ENCODE measurements around the gene YWHAG.

- TF ChIP-seq CTCF (IDR thresholded peaks at IDR 0.05) (no peak), POLR2AphosphoS5 (IDR thresholded peaks at IDR 0.05) (no peak)
These were observed 18.6 kb upstream of the YWHAG start for GRCh38 chr7:76377186-76377918.
